Activated B cell treated with CpG ODN at 0.5 μM for 24 hours (primary cell): Measurements from ENCODE around the gene GNL1. TPM values are rescaled to one million over a fixed set of nuclear protein-coding genes. Genes with fewer than 3 reads are reported as not detected.

ENCODE experiments used
- ATAC-seq: fragments of 200-7000 bp; cut with Tn5 transposase; one replicate; pipeline ENCODE4 v1.10.0; 2021; ENCODE audit warnings: low read depth, mild to moderate bottlenecking, moderate library complexity
- CTCF ChIA-PET: fragments of 350-600 bp; sonication (Branson Sonifier 250); formaldehyde crosslinking; loops from one replicate; lab custom pipeline; 2021; ENCODE audit warnings: antibody characterized with exemption; lab: Charles Lee
- POLR2A ChIA-PET: fragments of 350-600 bp; sonication (Branson Sonifier 250); formaldehyde crosslinking; loops from one replicate; lab custom pipeline; 2021; ENCODE audit warnings: antibody characterized with exemption; lab: Charles Lee
- DNase-seq: peaks from one replicate; pipeline ENCODE4 v3.0.0; 2022
- H3K27ac Mint-ChIP-seq: one replicate; pipeline ENCODE4 v1.8.0; 2020; ENCODE audit warnings: mixed read lengths
- H3K27me3 Mint-ChIP-seq: one replicate; pipeline ENCODE4 v1.8.0; 2021; ENCODE audit warnings: mixed read lengths
- H3K36me3 Mint-ChIP-seq: one replicate; pipeline ENCODE4 v1.8.0; 2021; ENCODE audit warnings: low read depth, mixed read lengths
- H3K4me1 Mint-ChIP-seq: one replicate; pipeline ENCODE4 v1.8.0; 2021; ENCODE audit warnings: mixed read lengths
- H3K4me3 Mint-ChIP-seq: one replicate; pipeline ENCODE4 v1.8.0; 2020; ENCODE audit warnings: mild to moderate bottlenecking, mixed read lengths
- H3K9me3 Mint-ChIP-seq: one replicate; pipeline ENCODE4 v1.8.0; 2020; ENCODE audit warnings: mixed read lengths
- intact Hi-C: fragments of 100-400 bp; cut with micrococcal nuclease; formaldehyde crosslinking; loops from one replicate; pipeline ENCODE4 v1.15.1; 2024
- total RNA-seq: library from RNA; stranded (reverse); gene quantifications from 2 replicates; pipeline ENCODE4 v1.2.3, GENCODE V29; 2022
- TF ChIP-seq, protein P1 (sequence below): fragments of 200-600 bp; IDR thresholded peaks from one replicate; pipeline ENCODE4 v1.8.0; 2022; ENCODE audit warnings: antibody characterized with exemption, mild to moderate bottlenecking

The GNL1 gene
- total RNA-seq, 1 donor from 2014 or later: 67.4 TPM

DNA sequence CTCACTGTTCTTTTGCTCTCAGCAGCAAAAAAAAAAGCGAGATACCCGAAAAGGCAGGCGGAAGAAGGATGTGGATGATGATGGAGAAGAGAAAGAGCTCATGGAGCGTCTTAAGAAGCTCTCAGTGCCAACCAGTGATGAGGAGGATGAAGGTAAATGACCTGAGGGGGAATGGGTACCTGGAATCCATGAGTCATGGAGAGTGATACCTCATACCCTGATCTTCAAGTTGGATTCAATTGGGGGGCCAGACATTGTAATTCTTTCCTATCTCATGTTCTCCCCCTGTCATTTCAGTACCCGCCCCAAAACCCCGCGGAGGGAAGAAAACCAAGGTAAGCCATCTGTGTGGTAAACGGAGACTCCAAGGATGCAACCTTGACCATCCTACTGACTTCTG is 21.8 kb upstream of the GNL1 start:
- H3K36me3 Mint-ChIP-seq: peaks cover 79% of the 10 kb centered on the region
- DNase-seq (no peak), ATAC-seq (no peak)
- no peaks in the 10 kb centered on the region for H3K27me3 Mint-ChIP-seq
- no peak overlapping the region for H3K27ac Mint-ChIP-seq
- ChIA-PET CTCF (interaction anchor here (1.4 kb wide), 1 partner anchor 19 kb away, joined by 4 read pairs; no protein-coding TSS in a partner anchor), POLR2A (interaction anchor here (1.6 kb wide), 1 partner anchor 33 kb away, joined by 4 read pairs; no protein-coding TSS in a partner anchor)
- no peak overlapping the region for H3K4me3 Mint-ChIP-seq
- no peaks in the 10 kb centered on the region for H3K9me3 Mint-ChIP-seq
- intact Hi-C loops: no loop called here
- peaks cover 20% of the 10 kb centered on the region for H3K4me1 Mint-ChIP-seq
- TF ChIP-seq, protein P1, sequence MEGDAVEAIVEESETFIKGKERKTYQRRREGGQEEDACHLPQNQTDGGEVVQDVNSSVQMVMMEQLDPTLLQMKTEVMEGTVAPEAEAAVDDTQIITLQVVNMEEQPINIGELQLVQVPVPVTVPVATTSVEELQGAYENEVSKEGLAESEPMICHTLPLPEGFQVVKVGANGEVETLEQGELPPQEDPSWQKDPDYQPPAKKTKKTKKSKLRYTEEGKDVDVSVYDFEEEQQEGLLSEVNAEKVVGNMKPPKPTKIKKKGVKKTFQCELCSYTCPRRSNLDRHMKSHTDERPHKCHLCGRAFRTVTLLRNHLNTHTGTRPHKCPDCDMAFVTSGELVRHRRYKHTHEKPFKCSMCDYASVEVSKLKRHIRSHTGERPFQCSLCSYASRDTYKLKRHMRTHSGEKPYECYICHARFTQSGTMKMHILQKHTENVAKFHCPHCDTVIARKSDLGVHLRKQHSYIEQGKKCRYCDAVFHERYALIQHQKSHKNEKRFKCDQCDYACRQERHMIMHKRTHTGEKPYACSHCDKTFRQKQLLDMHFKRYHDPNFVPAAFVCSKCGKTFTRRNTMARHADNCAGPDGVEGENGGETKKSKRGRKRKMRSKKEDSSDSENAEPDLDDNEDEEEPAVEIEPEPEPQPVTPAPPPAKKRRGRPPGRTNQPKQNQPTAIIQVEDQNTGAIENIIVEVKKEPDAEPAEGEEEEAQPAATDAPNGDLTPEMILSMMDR: no peak

DNA sequence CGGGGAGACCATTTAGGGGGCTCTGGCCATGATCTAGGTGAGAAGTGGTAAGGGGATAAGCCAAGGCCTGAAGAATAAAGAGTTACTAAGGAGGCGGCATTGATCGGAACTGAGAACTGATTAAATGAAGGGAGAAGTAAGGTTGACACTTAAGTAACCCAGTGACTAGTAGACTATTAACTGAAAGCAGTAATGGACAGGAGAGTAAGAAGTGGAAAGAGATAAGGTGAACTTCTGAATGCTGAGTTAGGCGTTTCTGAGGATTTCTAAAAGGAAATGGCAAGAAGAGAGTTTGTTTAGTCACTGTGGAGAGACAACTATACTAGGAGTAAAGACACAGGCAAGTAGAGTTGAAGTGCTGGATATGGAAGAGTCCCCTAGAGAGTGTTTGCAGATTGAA is 16.8 kb upstream of the GNL1 start:
- no peaks in the 10 kb centered on the region for H3K9me3 Mint-ChIP-seq
- TF ChIP-seq, protein P1: no peak
- H3K4me1 Mint-ChIP-seq: peaks cover 53% of the 10 kb centered on the region
- ChIA-PET POLR2A (interaction anchor here (0.6 to 1.7 kb wide), 2 partner anchors 16 to 102 kb away, joined by 5 read pairs; partner anchors contain the start of gene PRR3), CTCF (no interaction called here)
- ATAC-seq (no peak), DNase-seq (no peak)
- intact Hi-C loops: no loop called here
- H3K36me3 Mint-ChIP-seq: peaks cover 49% of the 10 kb centered on the region
- no peak overlapping the region for H3K27ac Mint-ChIP-seq
- H3K4me3 Mint-ChIP-seq: peak overlapping the region; percentile 99
- H3K27me3 Mint-ChIP-seq: no peaks in the 10 kb centered on the region

DNA sequence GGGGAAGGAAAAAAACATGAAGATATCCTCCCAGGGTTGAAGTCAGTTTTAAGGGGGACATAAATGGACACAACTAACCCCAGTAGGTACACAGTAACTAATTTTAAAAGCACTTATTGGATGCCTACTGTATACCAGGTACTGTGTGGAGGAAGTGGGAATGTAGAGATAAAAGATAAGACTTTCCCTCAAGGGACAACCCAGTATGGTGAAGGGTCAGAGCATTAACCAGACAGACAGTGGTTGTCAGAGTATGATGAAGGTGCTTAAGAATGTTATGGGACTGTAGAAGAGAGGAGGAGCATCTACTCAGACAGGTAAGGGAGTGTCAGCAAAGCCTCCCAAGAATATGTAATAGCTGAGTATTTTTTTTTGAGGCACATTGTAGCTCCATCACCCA is 15.9 kb upstream of the GNL1 start:
- CTCF ChIA-PET: no interaction called here
- Mint-ChIP-seq H3K9me3 (no peaks in the 10 kb centered on the region), H3K4me1 (peaks cover 53% of the 10 kb centered on the region), H3K27me3 (no peaks in the 10 kb centered on the region), H3K27ac (peak overlapping the region; percentile 96), H3K4me3 (peak overlapping the region; percentile 99), H3K36me3 (peaks cover 39% of the 10 kb centered on the region)
- intact Hi-C loops: no loop called here
- TF ChIP-seq, protein P1: no peak
- POLR2A ChIA-PET: no interaction called here
- ATAC-seq (no peak), DNase-seq (no peak)

DNA sequence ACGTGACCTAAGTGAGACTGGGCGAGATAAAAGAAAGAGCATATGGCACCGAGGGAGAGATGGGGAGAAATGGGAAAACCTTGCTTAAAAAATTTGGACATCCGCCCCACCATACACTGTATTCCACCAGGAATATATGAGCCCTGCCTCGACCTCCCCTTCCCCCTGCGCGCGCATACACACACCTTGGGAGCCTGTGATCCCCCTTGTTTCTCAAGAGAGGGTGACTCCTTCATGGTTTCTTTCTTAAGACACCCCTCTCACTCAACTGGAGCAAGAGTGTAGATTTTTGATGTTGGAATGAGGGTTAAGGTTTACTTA is 15.4 kb upstream of the GNL1 start:
- Mint-ChIP-seq H3K9me3 (no peaks in the 10 kb centered on the region), H3K4me3 (peak overlapping the region; percentile 99), H3K27ac (peak overlapping the region; percentile 96), H3K27me3 (no peaks in the 10 kb centered on the region), H3K36me3 (peaks cover 35% of the 10 kb centered on the region), H3K4me1 (peaks cover 53% of the 10 kb centered on the region)
- ChIA-PET POLR2A (interaction anchor here (0.7 to 3.3 kb wide), 22 partner anchors 11 to 511 kb away, joined by 3 to 63 read pairs (median 6); partner anchors contain the start of genes DHX16, GNL1, MDC1 and MRPS18B), CTCF (interaction anchor here (1.1 to 2.7 kb wide), 4 partner anchors 30 to 159 kb away, joined by 3 to 17 read pairs (median 8); no protein-coding TSS in a partner anchor)
- no peak for DNase-seq
- ATAC-seq: no peak
- TF ChIP-seq, protein P1: no peak
- intact Hi-C loops: loop anchor here (1.0 kb wide), 3 partner anchors 15 to 76 kb away; partner anchors contain the start of genes C6orf136, GNL1, MRPS18B and PPP1R10

DNA sequence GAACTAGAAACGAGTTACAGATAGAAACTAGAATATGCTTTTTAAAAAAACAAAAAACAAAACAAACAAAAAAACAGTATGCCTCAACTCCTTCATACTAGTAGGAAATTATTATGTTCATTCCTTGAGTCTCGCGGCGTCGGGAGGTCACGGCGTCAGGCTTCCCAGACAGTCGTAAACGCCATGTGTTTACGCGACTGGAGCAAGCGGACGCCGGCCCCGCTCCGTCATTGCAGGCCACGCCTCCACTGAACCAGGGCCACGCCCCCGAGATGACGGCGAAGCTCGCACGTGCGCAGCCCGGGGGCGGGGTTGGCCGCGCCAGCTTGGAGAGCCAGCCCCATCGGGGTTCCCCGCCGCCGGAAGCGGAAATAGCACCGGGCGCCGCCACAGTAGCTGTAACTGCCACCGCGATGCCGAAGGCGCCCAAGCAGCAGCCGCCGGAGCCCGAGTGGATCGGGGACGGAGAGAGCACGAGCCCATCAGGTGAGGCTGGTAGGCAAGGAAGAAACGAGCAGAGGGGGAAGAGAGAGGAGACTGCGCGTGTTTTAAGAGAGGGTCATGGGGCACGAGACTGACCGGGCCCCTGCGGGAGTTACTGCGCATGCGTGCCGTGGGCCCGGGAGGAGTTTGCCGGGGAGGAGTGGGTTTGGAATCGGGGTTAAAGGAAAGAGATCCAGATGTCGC is 14.9 kb upstream of the GNL1 start, which contains the start of gene ABCF1:
TSS of gene ABCF1 (plus strand) at position 368 of the 687 bp plus-strand sequence. CDS start at position 414, 46 bp downstream.
- Mint-ChIP-seq H3K27ac (peak within 1 kb of the TSS; percentile 96), H3K4me1 (peaks cover 53% of the 10 kb centered on the region), H3K9me3 (no peaks in the 10 kb centered on the region), H3K36me3 (peaks cover 30% of the 10 kb centered on the region), H3K27me3 (no peaks in the 10 kb centered on the region), H3K4me3 (peak within 1 kb of the TSS; percentile 99)
- intact Hi-C loops: loop anchor here (1.0 kb wide), 3 partner anchors 15 to 76 kb away; partner anchors contain the start of genes C6orf136, GNL1, MRPS18B and PPP1R10
- TF ChIP-seq, protein P1: no peak
- CTCF ChIA-PET: interaction anchor here (1.1 to 2.7 kb wide), 4 partner anchors 30 to 160 kb away, joined by 3 to 17 read pairs (median 8); no protein-coding TSS in a partner anchor
- POLR2A ChIA-PET: interaction anchor here (0.6 to 3.3 kb wide), 26 partner anchors 11 to 1163 kb away, joined by 3 to 63 read pairs (median 5); partner anchors contain the start of genes DHX16, GNL1, MDC1 and MRPS18B
- DNase-seq (peak; percentile 100), ATAC-seq (peak; percentile 95)
